PFSK-1 (cell line): ENCODE data around the gene BATF3.

Experiments
- FOXP2 ChIP-seq: optimal IDR thresholded peaks from 2 replicates; pipeline ENCODE3; 2011; ENCODE audit warnings: borderline replicate concordance, control low read depth, inconsistent platforms; ENCODE audit not compliant: insufficient read depth; ENCODE audit errors: extremely low read length, extremely low read depth
- POLR2AphosphoS5 ChIP-seq: IDR thresholded peaks from 2 replicates; pipeline ENCODE4 v1.6.1; 2012; ENCODE audit warnings: low read depth, mild to moderate bottlenecking, control low read depth, low read length, moderate library complexity
- REST ChIP-seq, 2 experiments: IDR thresholded peaks; 2 replicates each; pipeline versions ENCODE4 v1.6.1 to v1.8.0; 2011 to 2012; ENCODE audit warnings: low read depth in 2 of 2, low read length in 2 of 2, control low read depth in 1 of 2, inconsistent platforms in 1 of 2, mild to moderate bottlenecking in 1 of 2, moderate library complexity in 1 of 2; ENCODE audit not compliant: insufficient read depth in 1 of 2
- SIN3A ChIP-seq: IDR thresholded peaks from 2 replicates; pipeline ENCODE4 v1.6.1; 2012; ENCODE audit warnings: mild to moderate bottlenecking, low read length, moderate library complexity, borderline replicate concordance; ENCODE audit not compliant: insufficient read depth
- TAF1 ChIP-seq: IDR thresholded peaks from 2 replicates; pipeline ENCODE4 v1.6.1; 2012; ENCODE audit warnings: low read length, control low read depth, borderline replicate concordance; ENCODE audit not compliant: insufficient read depth

GRCh38 chr1:212675675-212676074 is 24.0 kb downstream of the BATF3 start:
- no peak for TF ChIP-seq POLR2AphosphoS5
- no peak for TF ChIP-seq REST (IDR thresholded peaks at IDR 0.05; ENCODE audit: insufficient read depth in 1 of 2, low read depth in 2 of 2, low read length in 2 of 2)
- TF ChIP-seq TAF1, result no peak
- TF ChIP-seq SIN3A, result no peak
- no peak for TF ChIP-seq FOXP2
